ENCODE data around the gene CACNA1E. TPM values are rescaled to one million over a fixed set of nuclear protein-coding genes. Genes with fewer than 3 reads are reported as not detected.

Gene CACNA1E
- polyA plus RNA-seq, 2 donors, result 0.01 TPM; not detected in 1

DNA sequence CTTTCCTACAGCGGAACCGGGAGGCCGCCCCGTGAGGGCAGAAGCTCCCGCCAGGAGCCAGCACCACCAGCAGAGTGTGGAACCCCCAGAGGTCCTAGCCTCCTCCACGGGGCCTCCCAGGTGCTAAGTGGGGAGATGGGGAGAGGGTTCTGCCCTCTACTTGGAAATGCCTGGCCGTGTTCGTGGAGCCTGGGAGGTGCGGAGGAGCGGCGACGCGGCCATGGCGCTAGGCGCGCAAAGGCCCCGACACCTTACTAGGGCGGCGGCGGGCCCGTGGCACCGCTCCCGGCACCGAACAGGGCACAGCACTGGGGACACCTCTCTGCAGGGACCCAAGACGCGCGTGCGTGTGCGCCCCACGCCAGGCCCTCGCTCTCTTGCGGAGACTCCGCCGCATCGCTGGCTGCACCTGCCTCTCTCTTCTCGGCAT, 1.3 kb upstream of the CACNA1E start:
- peaks cover 0 to 9% of the 10 kb centered on the region in 2 donors for H3K4me1 ChIP-seq (ENCODE audit: control insufficient read depth in 2 of 2, insufficient read depth in 2 of 2, low read length in 1 of 2)
- H3K4me3 ChIP-seq (ENCODE audit: low read depth in 1 of 2, low read length in 2 of 2), result peak overlapping the region; percentile 1 to 32
- no peaks in the 10 kb centered on the region for H3K36me3 ChIP-seq (ENCODE audit: control insufficient read depth in 2 of 2, insufficient read depth in 2 of 2, low read length in 1 of 2)
- peaks cover 5 to 25% of the 10 kb centered on the region in 2 donors for H3K27me3 ChIP-seq (ENCODE audit: control insufficient read depth in 1 of 2, insufficient read depth in 2 of 2, low read length in 2 of 2)
- H3K27ac ChIP-seq (ENCODE audit: low read depth in 2 of 2, low read length in 1 of 2), result no peak overlapping the region
- 31 to 32% methylated on average over 36 of the region's 36 CpGs for WGBS, 2 donors
- H3K9me3 ChIP-seq (ENCODE audit: control insufficient read depth in 2 of 2, insufficient read depth in 1 of 2, low read depth in 1 of 2, low read length in 1 of 2), result peaks cover 0 to 7% of the 10 kb centered on the region in 2 donors

DNA sequence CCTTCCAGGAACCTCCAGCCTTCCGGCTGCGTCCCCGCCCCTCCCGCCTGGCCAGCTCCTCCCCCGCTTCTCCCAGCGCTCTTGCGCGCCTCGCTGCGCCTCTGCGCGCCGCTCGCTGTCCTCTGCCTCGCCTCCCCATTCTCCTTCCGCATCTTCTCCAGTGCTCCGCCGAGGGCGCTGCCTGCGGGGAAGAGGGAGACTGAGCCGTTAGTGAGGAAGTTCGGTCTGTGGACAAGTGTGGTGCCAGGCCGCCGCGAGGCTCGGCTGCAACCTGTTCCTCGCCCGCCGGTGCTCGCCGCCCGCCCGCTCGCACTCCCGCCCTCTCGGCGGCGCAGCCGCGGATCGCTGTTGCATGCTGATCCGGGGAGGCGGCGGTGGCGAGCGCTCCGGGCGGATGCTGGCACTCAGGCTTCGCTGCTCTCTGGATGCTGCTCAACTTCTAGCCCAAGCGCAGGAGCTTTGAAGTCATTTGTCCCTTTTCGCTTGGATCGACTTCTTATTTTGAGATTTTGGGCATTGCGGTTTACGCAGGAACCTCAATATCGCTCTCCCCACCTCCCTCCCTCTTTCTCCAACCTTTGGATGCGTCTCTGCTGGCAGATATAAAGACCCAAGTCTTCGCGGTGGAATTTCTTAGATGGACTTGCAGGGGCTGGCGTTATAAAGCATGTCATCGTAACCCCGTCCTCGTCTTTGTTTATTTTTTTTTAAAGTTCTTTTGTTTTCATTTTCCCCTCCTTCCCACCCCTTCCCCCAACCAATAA, 614 bp upstream of the CACNA1E start:
- Histone ChIP-seq H3K27ac (ENCODE audit: low read depth in 2 of 2, low read length in 1 of 2) (no peak overlapping the region), H3K4me3 (ENCODE audit: low read depth in 1 of 2, low read length in 2 of 2) (peak overlapping the region in 1 of 2 donors; percentile 32), H3K36me3 (ENCODE audit: control insufficient read depth in 2 of 2, insufficient read depth in 2 of 2, low read length in 1 of 2) (no peaks in the 10 kb centered on the region), H3K27me3 (ENCODE audit: control insufficient read depth in 1 of 2, insufficient read depth in 2 of 2, low read length in 2 of 2) (peaks cover 7 to 25% of the 10 kb centered on the region in 2 donors), H3K4me1 (ENCODE audit: control insufficient read depth in 2 of 2, insufficient read depth in 2 of 2, low read length in 1 of 2) (peaks cover 0 to 9% of the 10 kb centered on the region in 2 donors), H3K9me3 (ENCODE audit: control insufficient read depth in 2 of 2, insufficient read depth in 1 of 2, low read depth in 1 of 2, low read length in 1 of 2) (peaks cover 0 to 7% of the 10 kb centered on the region in 2 donors)
- WGBS, 2 donors, result 2 to 3% methylated on average over 58 to 62 of the region's 62 CpGs

DNA sequence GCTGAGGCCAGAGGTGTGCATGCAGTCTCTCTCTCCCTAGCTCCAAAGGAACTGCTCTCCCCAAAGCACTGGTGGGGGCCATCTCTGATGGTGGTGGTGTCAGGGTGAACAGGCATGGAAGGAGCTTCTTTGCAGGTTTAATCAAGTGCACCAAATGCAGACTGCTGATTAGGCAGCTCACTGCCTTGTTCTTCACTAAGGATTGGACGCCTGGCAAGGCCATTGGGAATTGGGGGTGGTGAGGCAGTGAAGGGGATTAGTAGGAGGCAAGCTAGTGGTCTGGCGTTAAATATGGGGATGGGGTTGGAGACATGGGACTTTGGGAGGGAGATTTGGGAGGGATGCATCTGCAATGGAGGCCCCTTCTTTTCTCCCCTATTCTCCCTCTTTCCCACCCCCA, 1.5 kb downstream of the CACNA1E start:
- H3K36me3 ChIP-seq (ENCODE audit: control insufficient read depth in 2 of 2, insufficient read depth in 2 of 2, low read length in 1 of 2), result no peaks in the 10 kb centered on the region
- peaks cover 0 to 7% of the 10 kb centered on the region in 2 donors for H3K9me3 ChIP-seq (ENCODE audit: control insufficient read depth in 2 of 2, insufficient read depth in 1 of 2, low read depth in 1 of 2, low read length in 1 of 2)
- peaks cover 0 to 9% of the 10 kb centered on the region in 2 donors for H3K4me1 ChIP-seq (ENCODE audit: control insufficient read depth in 2 of 2, insufficient read depth in 2 of 2, low read length in 1 of 2)
- H3K4me3 ChIP-seq (ENCODE audit: low read depth in 1 of 2, low read length in 2 of 2), result no peak overlapping the region
- H3K27me3 ChIP-seq (ENCODE audit: control insufficient read depth in 1 of 2, insufficient read depth in 2 of 2, low read length in 2 of 2), result peaks cover 8 to 25% of the 10 kb centered on the region in 2 donors
- H3K27ac ChIP-seq (ENCODE audit: low read depth in 2 of 2, low read length in 1 of 2), result no peak overlapping the region
- WGBS, 2 donors, result 65 to 66% methylated on average over 2 of the region's 2 CpGs

DNA sequence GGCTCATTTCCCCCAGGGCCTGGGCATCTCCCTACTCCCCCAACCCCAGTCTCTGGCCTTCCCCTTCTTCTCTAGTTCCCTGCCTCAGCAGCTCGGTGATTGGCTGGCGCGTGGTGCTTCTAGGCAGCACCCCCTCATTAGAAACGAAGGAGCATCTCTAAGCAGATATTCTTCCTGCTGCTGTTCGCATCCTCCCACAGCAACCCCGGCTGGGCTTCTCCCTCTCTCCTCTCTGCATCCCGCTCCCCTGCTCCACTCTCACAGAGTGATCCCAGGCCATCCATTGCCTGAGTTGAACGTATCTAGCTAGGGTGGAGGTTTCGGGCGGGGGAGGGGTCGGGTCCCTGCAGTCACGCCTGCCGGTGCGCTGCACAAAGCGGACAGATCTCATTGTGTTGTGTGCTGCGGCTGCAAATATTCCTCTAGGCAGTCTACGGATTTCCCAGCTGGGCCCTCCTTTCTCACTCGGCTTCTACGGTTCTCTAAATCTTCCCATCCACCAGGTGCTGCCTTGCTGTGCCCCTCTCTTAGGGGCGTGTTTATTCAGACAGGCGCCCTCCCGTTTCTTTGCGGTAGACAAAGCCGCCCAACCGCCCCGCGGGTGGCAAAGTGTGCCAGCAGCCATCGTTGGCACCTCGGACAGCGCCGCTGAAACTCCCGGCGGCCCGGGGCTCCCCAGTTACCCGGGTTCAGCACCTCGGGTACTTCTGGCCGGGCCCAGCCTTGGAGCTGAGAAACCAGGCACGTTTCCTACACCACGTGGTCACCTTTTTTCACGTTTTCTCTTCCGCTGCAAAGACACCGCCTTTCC, 2.2 kb downstream of the CACNA1E start:
- Histone ChIP-seq H3K9me3 (ENCODE audit: control insufficient read depth in 2 of 2, insufficient read depth in 1 of 2, low read depth in 1 of 2, low read length in 1 of 2) (peaks cover 0 to 7% of the 10 kb centered on the region in 2 donors), H3K27me3 (ENCODE audit: control insufficient read depth in 1 of 2, insufficient read depth in 2 of 2, low read length in 2 of 2) (peaks cover 8 to 25% of the 10 kb centered on the region in 2 donors), H3K27ac (ENCODE audit: low read depth in 2 of 2, low read length in 1 of 2) (no peak overlapping the region), H3K4me3 (ENCODE audit: low read depth in 1 of 2, low read length in 2 of 2) (no peak overlapping the region), H3K36me3 (ENCODE audit: control insufficient read depth in 2 of 2, insufficient read depth in 2 of 2, low read length in 1 of 2) (no peaks in the 10 kb centered on the region), H3K4me1 (ENCODE audit: control insufficient read depth in 2 of 2, insufficient read depth in 2 of 2, low read length in 1 of 2) (peaks cover 0 to 9% of the 10 kb centered on the region in 2 donors)
- 5 to 9% methylated on average over 42 of the region's 42 CpGs for WGBS, 2 donors

DNA sequence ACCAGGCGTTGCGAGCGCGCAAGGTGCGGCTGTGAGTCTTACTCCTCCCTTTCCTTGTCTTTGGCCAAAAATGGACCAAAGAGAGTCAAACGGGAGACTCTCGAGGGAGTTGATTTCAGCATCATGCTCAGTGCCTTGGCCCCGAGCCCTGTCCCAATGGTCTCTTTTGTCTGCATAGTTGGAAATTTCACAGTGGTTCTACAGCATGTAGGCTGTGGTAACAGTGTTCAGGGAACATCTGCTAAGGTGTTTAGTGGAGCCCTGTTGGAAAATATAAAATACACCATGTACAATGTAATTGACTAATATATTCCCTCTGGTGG, 2.7 kb downstream of the CACNA1E start:
- H3K36me3 ChIP-seq (ENCODE audit: control insufficient read depth in 2 of 2, insufficient read depth in 2 of 2, low read length in 1 of 2), result no peaks in the 10 kb centered on the region
- peaks cover 8 to 25% of the 10 kb centered on the region in 2 donors for H3K27me3 ChIP-seq (ENCODE audit: control insufficient read depth in 1 of 2, insufficient read depth in 2 of 2, low read length in 2 of 2)
- peaks cover 0 to 9% of the 10 kb centered on the region in 2 donors for H3K4me1 ChIP-seq (ENCODE audit: control insufficient read depth in 2 of 2, insufficient read depth in 2 of 2, low read length in 1 of 2)
- H3K9me3 ChIP-seq (ENCODE audit: control insufficient read depth in 2 of 2, insufficient read depth in 1 of 2, low read depth in 1 of 2, low read length in 1 of 2), result peaks cover 0 to 7% of the 10 kb centered on the region in 2 donors
- H3K27ac ChIP-seq (ENCODE audit: low read depth in 2 of 2, low read length in 1 of 2), result no peak overlapping the region
- H3K4me3 ChIP-seq (ENCODE audit: low read depth in 1 of 2, low read length in 2 of 2), result no peak overlapping the region
- 16 to 19% methylated on average over 8 of the region's 8 CpGs for WGBS, 2 donors

DNA sequence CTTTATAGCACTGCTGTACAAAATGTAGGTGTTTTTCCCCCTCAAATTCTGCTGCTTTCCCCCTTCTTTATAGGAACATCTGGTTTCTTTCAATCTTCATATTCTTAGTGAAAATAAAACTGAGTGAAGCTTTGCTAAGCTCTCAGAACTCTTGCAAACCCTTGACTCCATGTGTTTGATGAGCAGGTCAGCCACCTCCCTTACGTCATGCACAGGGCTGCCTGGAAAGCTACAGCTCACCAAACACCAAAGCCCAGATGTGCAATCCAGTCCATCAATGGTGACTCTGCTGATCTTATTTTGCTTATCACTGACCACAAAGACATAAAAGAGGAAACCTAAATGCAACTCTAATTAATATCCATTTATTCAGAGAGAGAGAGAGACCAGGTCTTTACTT, 5.5 kb downstream of the CACNA1E start:
- peaks cover 0 to 3% of the 10 kb centered on the region in 2 donors for H3K4me1 ChIP-seq (ENCODE audit: control insufficient read depth in 2 of 2, insufficient read depth in 2 of 2, low read length in 1 of 2)
- H3K27me3 ChIP-seq (ENCODE audit: control insufficient read depth in 1 of 2, insufficient read depth in 2 of 2, low read length in 2 of 2), result peaks cover 8 to 13% of the 10 kb centered on the region in 2 donors
- no peak overlapping the region for H3K27ac ChIP-seq (ENCODE audit: low read depth in 2 of 2, low read length in 1 of 2)
- H3K9me3 ChIP-seq (ENCODE audit: control insufficient read depth in 2 of 2, insufficient read depth in 1 of 2, low read depth in 1 of 2, low read length in 1 of 2), result peaks cover 0 to 3% of the 10 kb centered on the region in 2 donors
- no peak overlapping the region for H3K4me3 ChIP-seq (ENCODE audit: low read depth in 1 of 2, low read length in 2 of 2)
- H3K36me3 ChIP-seq (ENCODE audit: control insufficient read depth in 2 of 2, insufficient read depth in 2 of 2, low read length in 1 of 2), result no peaks in the 10 kb centered on the region
- 61 to 90% methylated on average over 1 of the region's 1 CpG for WGBS, 2 donors

DNA sequence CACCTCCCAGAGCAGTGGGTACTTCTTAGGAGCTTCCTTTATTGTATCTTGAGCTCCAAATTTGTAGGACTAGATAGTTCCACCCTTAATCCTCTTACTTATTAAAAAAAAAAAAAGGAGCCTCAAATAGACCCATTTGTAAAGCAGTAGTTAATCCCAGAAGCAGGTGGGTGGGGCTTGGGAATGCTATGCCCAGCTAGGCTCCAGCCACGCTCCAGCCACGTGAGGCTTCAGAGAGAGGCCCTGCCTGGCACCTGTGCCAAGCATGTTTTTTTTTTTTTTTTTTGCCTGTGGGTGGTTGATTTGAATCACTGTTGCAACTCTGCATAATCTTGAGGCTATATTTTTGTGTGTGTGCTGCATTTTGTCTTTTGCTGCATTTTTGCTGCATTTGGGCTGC, 7.0 kb downstream of the CACNA1E start:
- Histone ChIP-seq H3K9me3 (ENCODE audit: control insufficient read depth in 2 of 2, insufficient read depth in 1 of 2, low read depth in 1 of 2, low read length in 1 of 2) (peaks cover 0 to 3% of the 10 kb centered on the region in 2 donors), H3K4me3 (ENCODE audit: low read depth in 1 of 2, low read length in 2 of 2) (no peak overlapping the region), H3K27ac (ENCODE audit: low read depth in 2 of 2, low read length in 1 of 2) (no peak overlapping the region), H3K36me3 (ENCODE audit: control insufficient read depth in 2 of 2, insufficient read depth in 2 of 2, low read length in 1 of 2) (no peaks in the 10 kb centered on the region), H3K27me3 (ENCODE audit: control insufficient read depth in 1 of 2, insufficient read depth in 2 of 2, low read length in 2 of 2) (peaks cover 3 to 6% of the 10 kb centered on the region in 2 donors), H3K4me1 (ENCODE audit: control insufficient read depth in 2 of 2, insufficient read depth in 2 of 2, low read length in 1 of 2) (peaks cover 0 to 3% of the 10 kb centered on the region in 2 donors)
- WGBS, 2 donors, result 41 to 43% methylated on average over 2 of the region's 2 CpGs

DNA sequence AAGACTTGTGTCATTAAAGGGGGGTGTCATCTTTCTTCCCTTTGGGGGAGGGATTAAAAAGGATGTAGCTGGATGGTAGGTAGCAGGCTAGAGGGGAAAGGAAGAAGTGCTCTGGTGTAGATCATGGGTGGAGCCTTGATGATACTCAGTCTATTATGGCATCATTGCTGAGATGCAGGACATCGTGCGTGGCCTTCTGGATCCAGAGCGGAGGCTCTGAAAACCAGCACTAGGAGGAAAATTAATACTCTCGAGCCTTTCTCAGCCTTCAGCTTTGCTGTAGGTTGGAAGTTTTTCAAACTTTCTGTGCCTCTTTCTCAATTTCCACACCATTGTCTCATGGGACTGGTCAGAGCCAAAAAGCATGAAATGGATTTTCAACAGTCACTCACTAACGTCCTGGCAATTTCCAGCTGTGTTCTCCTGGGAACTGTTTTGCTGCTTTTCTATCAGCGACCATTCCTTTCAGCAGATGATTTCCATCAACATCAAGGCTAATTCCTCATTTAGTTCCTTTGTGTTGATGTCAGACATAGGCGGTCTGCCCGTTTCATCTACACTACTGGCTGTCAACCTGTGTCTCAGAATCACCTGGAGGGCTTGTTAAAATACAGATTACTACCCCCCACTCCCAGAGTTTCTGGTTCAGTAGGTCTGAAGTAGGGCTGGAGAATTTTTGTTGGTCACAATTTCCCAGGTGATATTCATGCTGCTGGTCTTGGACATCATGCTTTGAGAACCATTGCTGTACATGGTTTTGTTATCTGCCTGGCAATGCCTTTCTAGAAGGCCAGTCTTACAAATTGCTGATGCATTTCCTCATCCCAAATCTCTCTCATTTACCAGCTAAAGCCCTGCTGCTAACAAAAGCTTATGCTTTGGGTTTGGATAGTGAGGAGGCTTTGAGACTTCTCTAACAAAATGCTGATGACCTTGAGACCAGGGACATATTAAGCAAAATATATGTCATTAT, 7.7 kb downstream of the CACNA1E start:
- Histone ChIP-seq H3K4me1 (ENCODE audit: control insufficient read depth in 2 of 2, insufficient read depth in 2 of 2, low read length in 1 of 2) (no peaks in the 10 kb centered on the region), H3K36me3 (ENCODE audit: control insufficient read depth in 2 of 2, insufficient read depth in 2 of 2, low read length in 1 of 2) (no peaks in the 10 kb centered on the region), H3K27ac (ENCODE audit: low read depth in 2 of 2, low read length in 1 of 2) (no peak overlapping the region), H3K4me3 (ENCODE audit: low read depth in 1 of 2, low read length in 2 of 2) (no peak overlapping the region), H3K9me3 (ENCODE audit: control insufficient read depth in 2 of 2, insufficient read depth in 1 of 2, low read depth in 1 of 2, low read length in 1 of 2) (peaks cover 0 to under 1% of the 10 kb centered on the region in 2 donors), H3K27me3 (ENCODE audit: control insufficient read depth in 1 of 2, insufficient read depth in 2 of 2, low read length in 2 of 2) (peaks cover 0 to 3% of the 10 kb centered on the region in 2 donors)
- 53 to 55% methylated on average over 8 of the region's 8 CpGs for WGBS, 2 donors

DNA sequence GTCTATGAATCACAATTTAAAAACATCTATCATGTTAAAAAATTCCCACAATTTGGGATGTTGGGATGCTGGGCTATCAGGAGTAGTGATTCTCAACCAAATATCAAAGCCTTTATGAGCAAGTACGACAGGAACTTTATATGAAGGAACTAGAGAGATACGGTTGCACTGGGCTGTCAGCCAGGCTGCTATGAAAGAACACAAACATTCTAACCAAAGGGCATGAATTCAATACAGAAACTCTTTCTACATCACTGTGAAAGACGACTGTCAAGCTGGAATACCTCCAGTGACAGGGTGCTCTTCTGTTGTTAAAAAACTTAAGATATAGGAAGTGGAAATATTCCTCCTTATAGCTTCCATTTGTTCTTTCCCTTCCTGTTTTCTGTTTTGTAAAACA, 9.8 kb downstream of the CACNA1E start:
- 22 to 30% methylated on average over 3 of the region's 3 CpGs for WGBS, 2 donors
- no peak overlapping the region for H3K27ac ChIP-seq (ENCODE audit: low read depth in 2 of 2, low read length in 1 of 2)
- no peaks in the 10 kb centered on the region for H3K36me3 ChIP-seq (ENCODE audit: control insufficient read depth in 2 of 2, insufficient read depth in 2 of 2, low read length in 1 of 2)
- no peak overlapping the region for H3K4me3 ChIP-seq (ENCODE audit: low read depth in 1 of 2, low read length in 2 of 2)
- no peaks in the 10 kb centered on the region for H3K27me3 ChIP-seq (ENCODE audit: control insufficient read depth in 1 of 2, insufficient read depth in 2 of 2, low read length in 2 of 2)
- no peaks in the 10 kb centered on the region for H3K9me3 ChIP-seq (ENCODE audit: control insufficient read depth in 2 of 2, insufficient read depth in 1 of 2, low read depth in 1 of 2, low read length in 1 of 2)
- no peaks in the 10 kb centered on the region for H3K4me1 ChIP-seq (ENCODE audit: control insufficient read depth in 2 of 2, insufficient read depth in 2 of 2, low read length in 1 of 2)

All from esophagus (tissue), 2 donors.